CD4-positive, alpha-beta T cell treated with Interleukin-2 at 100 ng/mL for 4 hours (primary cell): Measurements from ENCODE around the gene SURF4.
A peak's percentile ranks its signal among the peaks of the same experiment; 100 is the strongest.

Source experiments
- DNase-seq: peaks from one replicate; pipeline ENCODE4 v3.0.0-alpha.2; 2020; ENCODE audit warnings: low spot score

The SURF4 gene

DNA sequence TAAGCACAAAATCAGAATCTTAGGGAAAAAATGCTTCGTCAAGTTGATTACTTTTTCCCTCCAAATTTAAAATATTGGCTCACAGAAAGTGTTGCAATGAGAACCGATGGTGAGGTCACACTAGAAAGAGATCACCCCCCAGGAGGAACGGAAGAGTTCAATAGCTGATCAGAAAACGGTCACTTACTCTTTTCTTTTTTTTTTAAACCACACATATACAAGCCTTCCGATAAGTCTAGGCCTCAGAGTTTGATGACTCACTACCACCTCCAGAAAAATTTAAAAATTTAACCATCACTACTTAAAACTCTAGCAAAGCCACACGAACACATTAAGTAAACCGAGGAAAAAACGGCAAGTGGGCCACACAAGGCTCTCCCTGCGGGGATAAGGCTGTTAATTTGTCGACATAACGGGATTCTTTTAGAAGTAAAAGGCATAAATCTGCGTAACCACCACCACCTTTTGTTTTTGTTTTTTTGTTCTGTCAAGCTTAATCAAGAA, 1.2 kb downstream of the SURF4 start:
- DNase-seq = peak; percentile 67

DNA sequence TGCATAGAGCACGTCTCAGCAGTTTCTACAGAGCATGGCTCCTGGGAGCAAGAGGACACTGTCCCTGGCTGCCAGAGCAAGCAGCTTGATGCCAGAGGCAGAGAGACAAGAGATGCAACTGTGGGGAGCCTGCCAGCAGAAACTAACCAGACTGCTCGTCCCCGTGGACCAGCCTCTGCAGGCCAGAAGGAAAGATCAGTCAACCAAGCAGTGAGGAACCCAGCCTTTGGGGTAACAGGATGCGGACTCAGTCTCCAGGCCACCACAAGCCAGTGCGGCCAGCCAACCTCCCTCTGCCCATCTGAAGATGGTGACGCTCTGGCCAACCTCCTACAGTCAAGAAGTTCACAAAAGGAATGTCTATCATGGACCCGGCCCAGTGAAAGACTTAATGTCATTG, 3.7 kb downstream of the SURF4 start:
- no peak for DNase-seq

DNA sequence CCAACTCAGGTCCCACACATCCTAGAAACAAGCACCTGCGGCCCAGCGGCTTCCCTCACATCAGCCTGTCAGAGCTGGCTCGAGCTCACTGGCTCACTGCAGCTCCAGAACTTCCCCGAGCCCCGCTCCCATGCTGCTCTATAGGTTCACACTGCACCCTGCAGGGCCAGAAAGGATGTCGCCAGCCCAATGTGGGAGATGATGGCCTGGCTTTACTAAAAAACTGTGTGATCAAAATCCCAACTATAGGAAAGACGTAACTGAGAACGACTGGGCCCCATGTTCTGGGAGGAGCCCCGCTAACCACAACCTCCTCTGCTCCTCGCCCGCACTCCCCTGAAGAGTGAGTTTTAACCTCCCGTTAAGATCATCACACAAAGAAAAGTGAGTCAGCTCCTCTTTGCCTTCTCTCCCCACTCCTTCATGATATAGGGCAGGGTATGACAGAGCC, 4.6 kb downstream of the SURF4 start:
- peak; percentile 81 for DNase-seq

DNA sequence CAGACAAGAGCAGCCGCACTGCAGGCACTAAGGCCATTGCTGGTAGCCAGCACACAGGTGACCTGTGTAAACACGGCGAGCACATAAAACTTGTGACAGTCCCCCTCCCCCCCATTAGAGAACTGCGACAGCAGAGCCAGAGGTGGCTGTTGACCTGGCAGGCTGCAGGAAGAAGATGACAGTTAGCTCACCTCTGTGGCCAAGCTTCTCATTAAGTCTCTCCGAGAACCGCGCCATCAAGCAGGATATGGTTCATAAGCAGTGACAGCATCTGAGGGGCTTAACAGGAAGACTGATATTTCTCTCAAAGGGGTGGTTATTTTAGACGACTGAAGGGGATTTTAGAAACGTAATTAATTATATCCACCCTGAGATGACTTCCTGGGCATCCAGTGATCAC, 5.2 kb downstream of the SURF4 start:
- DNase-seq = peak; percentile 72

DNA sequence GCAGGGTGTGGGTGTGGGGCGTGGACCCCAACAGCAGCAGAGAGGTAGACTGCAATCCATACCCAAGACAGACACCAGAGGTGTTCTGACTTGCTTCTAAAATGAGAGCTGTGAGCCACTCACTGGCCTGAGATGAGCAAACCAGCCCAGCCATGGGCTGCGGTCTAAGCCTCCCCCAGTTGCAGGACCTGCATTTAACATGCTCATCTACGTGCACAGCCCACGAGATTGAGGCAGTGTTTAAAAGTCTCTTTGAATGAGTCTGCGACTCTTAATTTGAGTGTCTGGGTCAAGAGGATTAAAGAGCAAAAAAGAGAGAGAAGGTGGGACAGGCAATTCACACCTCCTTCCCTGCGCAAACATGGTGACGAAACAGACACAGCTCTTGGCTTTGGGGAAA, 5.9 kb downstream of the SURF4 start:
- no peak for DNase-seq

DNA sequence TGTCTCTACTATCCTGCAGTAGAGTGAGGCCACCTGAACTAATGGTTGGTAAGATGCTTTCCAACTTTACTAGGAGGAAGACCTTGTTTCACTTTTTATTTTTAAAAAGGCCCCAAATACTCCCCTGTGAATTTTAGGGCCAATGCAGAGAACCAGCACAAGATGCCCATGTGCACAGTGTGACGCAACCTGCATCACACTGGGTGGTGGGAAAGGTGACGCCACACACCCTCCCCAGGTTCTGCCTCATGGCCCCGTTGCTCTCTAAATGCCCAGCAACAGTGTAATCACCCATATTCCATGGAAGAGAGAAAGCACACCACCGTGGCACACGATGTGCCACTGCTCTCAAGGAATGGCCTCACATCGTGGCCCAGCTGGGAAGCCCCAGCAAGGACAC, 6.4 kb downstream of the SURF4 start:
- no peak for DNase-seq

DNA sequence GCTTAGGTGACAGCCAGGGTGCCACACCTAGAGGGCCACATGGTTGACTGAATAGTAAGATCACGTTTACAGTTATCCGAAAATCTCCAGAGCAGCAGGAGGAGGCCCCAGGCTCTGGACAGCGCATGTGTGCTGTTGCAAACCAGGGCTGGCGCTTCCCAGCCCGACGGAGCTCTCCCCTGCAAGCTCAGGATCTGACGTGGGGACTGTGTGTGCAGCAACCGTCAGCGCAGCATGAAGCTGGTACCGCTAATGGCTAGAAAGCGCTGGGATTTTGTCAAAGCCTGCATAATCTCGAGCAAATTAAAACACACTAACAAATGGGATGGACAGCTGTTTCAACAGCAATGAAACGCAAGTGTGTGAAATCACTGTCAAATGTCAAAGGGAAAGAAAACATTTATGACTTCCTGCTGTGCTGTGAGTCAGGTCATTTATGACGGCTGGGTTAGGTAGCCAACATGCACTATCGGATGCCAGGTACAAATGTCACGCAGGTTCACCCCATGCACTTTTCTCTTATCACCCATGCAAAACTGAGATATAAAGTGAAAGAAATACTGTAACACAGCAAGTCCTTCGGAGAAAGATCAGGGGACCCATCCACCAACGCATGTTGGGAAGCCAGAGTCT, 7.5 kb downstream of the SURF4 start:
- no peak for DNase-seq

DNA sequence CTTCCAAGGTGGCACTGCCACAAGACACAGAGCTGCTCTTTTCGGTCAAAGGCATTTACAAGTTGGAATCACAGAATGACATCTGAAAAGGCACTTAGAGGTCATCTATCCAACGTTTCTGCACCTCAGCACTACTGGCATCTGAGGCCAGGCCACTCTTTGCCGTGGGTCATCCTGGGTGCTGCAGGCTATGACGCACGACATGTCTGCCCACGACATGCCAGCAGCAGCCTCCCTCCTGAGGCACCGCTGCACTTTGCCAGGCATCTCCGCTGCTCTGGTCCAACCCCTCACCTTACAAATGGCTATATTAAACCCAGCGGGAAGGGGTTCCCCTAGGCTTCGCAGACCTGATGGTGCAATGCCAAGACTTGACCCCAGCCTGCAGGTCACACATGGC, 8.1 kb downstream of the SURF4 start:
- no peak for DNase-seq

DNA sequence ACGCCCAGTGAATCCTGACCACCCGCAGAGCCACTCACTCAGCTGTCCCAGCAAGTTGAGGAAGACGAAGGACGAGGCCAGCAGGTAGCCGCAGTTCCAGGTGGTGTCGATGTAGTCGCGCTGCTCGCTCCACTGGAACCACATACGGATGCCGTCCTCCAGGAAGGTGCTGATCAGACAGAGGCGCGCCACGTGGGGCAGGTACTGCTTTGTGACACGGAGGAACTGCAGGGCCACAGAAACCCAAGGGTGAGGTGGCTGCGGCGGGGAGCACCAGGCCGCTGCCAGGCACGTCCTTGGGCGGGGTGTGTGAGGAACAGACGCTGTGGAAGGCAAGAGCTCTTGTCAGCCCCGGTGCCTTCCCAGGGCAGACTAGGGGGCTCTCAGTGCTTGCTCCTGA, 8.6 kb downstream of the SURF4 start:
- no peak for DNase-seq

DNA sequence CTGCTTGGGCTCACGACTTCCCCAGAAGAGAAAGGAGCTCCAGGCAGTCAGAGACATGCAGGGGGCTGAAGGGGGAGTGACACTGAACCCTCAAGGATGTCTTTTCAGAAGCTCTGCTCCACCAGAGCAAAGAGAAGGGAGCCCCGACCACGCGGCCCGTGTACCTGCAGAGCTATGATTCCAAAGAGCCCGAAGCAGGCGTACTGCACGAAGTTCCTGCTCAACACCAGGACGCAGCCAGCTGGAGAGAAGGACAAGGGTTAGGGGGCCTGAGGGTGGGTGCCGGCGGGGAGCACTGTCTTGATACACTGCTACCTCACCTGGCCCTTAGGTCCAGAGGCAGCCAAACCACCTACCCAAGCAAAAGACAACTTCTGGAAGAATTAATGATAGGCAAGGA, 9.4 kb downstream of the SURF4 start:
- no peak for DNase-seq

DNA sequence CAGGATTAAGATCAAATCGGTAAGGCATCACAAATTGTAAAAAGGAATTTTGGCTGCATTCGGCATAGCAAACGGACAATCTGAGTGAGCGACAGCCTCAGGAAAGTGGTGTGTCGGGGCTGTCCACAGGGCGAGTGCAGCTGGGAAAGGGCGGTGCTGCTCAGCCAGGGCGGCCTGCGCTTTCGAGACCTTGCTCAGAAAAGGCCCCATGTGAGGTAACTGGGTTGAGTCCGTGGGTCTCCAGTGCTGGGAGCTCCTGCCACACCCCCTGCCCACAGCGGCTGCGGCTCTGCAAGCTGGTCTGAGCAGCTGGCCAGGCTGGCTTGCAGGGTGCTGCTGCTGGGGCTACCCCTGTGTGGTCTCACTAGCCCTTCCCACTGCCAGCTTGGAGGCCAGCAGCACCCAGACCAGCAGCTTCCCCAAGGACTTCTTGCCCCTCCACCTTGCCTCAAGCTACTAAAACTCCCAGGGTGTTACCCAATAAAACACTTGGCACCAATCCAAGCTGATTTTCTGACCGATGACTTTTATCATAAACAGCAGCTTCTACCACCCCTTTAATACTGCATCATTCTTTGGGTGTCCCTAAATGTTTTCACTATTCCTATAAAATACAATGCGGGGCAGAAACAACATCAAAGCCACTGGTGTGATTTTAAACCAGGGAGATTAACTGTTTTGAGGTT, 13.4 kb downstream of the SURF4 start:
- no peak for DNase-seq

DNA sequence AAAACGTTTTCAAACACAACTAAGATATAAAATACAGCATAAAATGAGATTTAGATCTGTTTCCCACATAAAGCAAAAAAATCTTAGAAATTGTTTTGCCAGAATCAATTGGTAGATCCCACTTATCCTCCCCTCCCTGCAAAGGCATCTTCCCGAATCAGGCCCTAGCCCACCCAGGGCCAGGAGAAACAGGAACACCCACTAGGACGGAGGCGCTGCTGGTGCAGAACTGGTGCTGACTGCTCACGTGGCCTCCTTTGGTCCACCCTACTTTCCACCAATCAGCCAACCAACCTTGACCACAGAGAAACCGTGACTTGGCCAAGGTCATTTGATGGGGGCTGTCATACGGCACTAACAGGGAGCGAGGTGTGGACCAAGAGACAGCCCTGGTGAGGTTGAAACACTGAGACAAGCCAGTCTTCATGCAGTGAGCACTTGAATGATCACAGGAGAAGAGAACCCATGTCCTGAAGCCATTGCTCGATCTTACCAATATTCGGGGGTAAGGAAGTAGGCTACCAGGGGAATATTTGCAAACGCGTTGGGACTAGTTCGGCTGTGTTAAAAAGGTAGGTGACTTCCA, 14.3 kb downstream of the SURF4 start:
- DNase-seq = no peak

DNA sequence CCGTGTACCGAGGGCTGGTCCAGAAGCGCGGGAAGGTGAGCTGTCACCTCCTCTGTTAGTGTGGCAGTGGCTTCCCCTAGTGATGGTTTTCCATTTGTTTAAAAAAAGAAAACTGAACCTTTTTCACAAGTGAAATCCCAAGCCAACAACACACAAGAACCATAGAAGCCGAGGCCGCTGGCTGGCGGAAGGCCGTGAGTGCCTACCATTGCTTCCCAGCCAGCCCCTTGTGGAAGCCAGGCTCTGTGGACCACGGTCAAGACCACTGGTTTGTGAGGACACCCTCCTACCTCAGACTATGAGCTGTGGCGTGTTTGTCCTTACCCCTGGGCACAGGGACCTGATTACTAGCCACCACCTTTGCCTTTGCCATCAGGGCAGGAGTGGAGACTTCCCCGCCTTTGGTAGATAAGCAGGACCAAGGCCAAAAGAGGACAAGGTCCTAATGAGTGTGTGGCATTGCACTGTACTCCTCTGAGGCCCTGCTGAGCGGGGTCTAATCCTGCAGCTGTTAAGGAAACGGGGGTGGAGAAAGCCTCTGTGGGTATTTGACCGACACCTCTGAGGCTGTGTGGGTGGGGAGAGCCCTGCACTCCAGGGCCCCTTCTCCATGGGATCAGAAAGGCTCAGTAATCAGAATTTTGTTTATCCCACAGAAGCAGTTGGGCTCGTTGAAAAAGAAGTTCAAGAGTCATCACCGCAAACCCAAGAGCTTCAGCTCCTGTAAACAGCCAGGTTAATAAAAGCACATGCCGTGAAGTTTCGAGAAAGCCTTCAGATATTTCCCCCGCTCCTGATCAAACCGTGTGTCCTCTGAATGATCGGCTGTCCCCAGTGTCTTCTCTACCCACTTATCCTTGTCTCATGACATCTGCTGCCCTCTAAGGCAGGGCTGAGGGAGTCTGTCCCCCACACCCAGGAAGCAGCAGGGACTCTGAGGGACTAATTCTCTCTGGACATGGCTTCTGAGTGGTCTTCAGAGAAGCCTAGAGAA, 15.2 kb downstream of the SURF4 start:
- no peak for DNase-seq

DNA sequence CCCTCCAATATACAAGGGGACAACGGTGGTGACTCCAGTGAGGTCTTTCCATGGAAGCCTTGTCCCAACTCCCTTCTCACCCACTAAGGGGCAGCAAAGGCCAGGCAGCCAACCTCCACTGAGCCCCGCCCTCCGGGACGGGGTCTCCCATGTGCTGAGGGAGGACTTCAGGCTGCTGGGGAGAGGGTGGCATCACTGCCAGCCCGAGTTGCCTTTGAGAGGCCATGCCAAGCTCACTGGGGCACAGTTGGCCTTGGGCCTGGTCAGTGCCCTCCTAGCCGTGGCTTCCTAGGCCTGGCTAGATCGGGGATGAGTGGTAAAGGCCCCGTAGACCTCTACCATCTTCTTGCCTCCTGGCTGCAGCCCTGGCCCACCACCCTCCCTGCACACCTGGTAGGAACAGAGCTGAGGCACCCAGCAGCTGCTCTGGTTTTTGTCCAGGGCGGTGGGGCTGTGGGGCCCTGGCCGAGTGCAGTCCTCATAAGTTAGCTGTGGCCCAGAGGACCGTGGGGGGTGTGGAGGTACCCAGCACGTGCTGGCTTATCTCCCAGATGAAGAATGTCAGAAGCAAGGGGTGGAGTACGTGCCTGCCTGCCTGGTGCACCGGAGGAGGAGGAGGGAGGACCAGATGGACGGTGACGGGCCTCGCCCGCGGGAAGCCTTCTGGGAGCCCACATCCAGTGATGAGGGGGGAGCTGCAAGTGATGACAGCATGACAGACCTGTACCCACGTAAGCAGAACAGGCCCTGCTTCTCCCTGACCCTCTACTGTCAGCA, 16.3 kb downstream of the SURF4 start:
- no peak for DNase-seq

DNA sequence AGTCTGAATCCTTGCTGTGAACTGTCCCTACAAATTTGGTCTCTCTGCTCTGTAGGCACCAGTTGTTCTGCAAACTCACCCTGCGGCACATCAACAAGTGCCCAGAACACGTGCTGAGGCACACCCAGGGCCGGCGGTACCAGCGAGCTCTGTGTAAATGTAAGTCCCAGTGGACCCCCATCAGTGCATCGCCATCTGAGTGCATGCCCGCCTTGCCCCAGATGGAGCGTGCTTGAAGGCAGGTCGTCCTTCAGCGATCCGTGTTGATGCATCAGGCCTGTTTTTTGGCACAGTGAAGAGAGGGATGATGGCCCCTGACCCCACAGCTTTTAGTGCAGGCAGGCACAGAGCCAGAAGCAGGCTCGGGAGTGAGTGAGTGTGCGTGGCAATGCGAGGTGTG, 18.2 kb downstream of the SURF4 start:
- DNase-seq = no peak

DNA sequence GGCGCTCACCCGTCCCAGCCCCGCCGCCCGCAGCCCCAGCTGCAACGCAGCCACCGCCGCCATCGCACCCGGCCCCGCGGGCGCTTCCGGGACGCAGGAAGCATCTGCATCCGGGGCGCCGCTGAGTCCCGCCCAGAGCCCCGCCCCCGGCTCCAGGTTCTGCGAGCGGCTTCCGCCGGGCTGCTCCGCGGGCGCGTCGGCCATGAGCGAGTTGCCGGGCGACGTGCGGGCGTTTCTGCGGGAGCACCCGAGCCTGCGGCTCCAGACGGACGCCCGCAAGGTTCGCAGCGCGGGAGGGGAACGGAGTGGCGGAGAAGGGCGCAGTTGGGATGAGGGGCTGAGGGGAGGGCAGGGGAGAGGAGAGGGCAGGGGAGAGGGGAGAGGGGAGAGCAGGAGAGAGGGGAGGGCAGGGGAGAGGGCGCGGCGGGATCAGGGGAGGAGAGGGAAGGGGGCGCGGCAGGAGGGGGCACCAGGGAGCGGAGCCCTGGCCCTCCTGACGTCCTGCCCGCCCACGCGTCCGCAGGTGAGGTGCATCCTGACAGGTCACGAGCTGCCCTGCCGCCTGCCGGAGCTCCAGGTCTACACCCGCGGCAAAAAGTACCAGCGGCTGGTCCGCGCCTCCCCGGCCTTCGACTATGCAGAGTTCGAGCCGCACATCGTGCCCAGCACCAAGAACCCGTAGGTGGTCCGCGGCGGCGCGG, 19.3 kb downstream of the SURF4 start, which contains the start of the genes SURF1 and SURF2:
TSS of gene SURF1 (minus strand) at position 97 of the 701 bp plus-strand sequence. CDS start at position 63, 34 bp downstream.
TSS of gene SURF2 (plus strand) at position 160 of the 701 bp plus-strand sequence. CDS start at position 203, 43 bp downstream.
- peak; percentile 87 for DNase-seq

DNA sequence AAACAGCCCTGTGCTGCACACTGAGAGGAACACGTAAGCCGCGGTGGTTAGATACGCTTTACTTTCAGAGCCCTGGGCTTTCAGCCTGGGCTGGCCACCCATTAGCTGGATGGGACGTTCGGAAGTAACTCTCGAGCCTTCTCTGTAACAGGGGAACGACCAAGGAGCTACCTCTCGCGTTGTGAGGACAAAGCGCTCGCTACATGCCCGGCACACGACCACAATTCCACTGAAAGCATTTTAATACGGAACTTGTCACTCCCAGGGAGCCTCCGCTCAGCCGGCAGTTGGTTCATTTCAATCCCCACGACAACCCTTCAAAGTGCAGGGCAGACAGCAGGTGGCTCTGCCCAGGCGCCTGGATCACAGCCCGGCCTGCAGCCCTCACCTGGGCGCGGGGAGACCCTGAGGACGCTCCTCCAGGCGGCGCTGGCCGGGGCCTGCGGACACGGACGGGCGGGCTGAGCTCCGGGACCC, 19.9 kb downstream of the SURF4 start:
- DNase-seq = no peak

DNA sequence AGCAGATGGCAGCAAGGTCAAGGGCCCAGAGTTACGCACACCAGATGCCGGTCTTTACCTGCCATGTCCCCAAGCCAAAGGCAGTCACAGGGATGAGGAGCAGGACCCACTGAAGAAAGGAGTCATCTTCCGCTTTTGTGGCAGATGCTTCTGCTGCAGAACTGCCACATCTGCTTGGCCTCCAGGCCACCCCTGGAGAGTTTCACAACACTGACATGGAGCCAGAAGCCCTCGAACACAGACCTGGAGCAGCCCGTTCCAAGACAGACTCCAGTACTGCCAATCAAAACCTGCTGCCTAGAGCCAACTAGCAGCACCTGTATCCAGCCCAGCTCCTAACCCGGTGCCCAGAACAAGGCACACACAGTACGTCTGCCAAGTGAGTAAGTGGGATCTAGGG, 21.1 kb downstream of the SURF4 start:
- no peak for DNase-seq

DNA sequence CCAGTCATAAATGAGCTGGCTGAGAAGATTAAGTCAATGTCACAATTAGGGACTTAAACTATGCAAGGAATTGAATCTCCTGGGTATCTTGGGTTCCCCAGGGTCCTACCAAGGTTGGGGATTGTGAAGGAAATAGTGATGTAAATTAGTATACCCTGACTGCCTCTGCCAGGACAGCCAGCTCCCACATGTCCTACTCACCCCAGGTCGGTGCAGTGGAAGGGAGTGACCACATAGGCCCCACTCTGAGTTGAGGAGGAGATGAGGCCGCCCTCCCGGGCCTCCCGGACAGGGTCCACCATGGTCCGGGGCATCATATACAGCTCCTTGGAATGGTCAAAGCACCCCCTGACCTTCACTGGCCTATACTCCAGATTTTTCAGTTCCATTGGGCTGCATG, 22.3 kb downstream of the SURF4 start:
- DNase-seq = no peak

DNA sequence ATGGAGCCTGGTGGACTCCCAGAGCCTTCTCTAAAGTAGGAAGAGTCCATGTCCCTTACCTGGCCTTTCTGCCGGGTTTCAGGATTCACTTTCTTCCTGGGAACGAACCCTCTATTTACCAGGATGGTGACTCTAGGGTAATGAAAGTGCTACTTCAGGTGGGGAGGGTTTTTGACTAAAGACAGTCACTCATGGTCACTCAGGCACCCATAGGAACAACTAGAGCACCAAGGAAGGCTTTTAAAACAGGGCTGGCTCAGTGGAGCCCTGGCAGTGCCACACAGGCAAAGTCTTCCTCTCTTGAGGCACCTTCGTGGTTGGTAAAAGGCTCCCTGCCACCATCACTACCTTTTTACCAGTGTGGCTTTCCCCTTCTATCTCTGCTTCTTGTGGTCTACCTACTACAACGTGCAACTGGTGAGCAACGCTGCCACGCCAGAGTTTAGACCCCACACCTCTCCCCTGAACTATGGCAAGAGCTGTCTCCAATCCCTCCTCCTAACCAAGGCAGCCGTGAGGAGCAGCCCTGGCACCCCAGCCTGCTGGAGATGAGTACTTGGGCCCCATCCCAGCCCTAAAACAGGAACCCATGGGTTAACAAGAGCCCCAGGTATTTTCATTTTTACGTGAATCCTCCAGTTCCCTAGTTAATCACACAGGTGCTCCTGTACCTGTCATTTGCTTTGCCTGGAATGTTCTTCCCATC, 23.1 kb downstream of the SURF4 start:
- DNase-seq = no peak
